ENCODE measurements around the gene TAF5L. TPM values are rescaled to one million over a fixed set of nuclear protein-coding genes. Genes with fewer than 3 reads are reported as not detected.

TAF5L gene
- total RNA-seq, 4 donors from 2014 or later = 7.8 to 15.8 (median 12.7) TPM

DNA sequence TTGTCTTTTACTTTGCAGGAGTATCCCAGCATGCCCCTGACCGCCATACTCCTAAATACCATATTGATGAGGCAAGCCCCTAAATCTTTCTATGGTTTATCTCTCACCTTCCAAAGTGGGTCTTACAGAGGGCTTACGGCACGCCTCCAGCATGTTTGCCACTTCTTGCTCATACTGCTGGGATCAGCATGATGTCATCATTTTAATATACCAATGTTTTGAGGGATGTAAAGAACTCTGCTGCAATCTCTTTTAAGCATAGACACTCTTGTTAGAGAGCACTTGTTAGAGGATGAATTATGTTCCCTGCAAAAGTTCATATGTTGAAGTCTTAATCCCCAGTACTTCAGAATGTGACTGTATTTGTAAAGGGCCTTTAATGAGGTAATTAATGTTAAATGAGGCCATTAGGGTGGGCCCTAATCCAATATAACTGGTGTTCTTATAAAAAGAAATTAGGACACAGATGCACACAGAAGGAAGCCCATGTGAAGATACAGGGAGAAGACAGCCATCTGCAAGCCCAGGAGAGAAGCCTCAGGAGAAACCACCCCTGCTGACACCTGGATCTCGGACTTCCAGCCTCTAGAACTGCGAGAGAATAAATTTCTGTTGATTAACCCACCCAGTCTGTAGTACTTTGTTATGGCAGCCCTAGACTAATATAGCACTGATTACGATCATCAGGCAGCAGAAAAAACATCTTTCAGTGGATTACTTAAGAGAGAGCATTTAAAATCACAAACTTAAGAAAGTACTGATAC, 51.1 kb downstream of the TAF5L start:
- no peaks in the 10 kb centered on the region for H3K36me3 ChIP-seq
- H3K9me3 ChIP-seq = no peaks in the 10 kb centered on the region
- no peak for DNase-seq
- no peak overlapping the region for H3K27ac ChIP-seq
- H3K27me3 ChIP-seq = no peaks in the 10 kb centered on the region
- 90 to 96% methylated on average over 6 of the region's 6 CpGs for WGBS, 2 donors
- no peak overlapping the region for H3K4me3 ChIP-seq
- TF ChIP-seq POLR2A (IDR thresholded peaks at IDR 0.05) = no peak
- TF ChIP-seq, protein P1, sequence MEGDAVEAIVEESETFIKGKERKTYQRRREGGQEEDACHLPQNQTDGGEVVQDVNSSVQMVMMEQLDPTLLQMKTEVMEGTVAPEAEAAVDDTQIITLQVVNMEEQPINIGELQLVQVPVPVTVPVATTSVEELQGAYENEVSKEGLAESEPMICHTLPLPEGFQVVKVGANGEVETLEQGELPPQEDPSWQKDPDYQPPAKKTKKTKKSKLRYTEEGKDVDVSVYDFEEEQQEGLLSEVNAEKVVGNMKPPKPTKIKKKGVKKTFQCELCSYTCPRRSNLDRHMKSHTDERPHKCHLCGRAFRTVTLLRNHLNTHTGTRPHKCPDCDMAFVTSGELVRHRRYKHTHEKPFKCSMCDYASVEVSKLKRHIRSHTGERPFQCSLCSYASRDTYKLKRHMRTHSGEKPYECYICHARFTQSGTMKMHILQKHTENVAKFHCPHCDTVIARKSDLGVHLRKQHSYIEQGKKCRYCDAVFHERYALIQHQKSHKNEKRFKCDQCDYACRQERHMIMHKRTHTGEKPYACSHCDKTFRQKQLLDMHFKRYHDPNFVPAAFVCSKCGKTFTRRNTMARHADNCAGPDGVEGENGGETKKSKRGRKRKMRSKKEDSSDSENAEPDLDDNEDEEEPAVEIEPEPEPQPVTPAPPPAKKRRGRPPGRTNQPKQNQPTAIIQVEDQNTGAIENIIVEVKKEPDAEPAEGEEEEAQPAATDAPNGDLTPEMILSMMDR (IDR thresholded peaks at IDR 0.05) = no peak
- peaks cover 8 to 15% (median 12%) of the 10 kb centered on the region in 3 donors for H3K4me1 ChIP-seq
- intact Hi-C loops (cut with DNase I) = no loop called here

DNA sequence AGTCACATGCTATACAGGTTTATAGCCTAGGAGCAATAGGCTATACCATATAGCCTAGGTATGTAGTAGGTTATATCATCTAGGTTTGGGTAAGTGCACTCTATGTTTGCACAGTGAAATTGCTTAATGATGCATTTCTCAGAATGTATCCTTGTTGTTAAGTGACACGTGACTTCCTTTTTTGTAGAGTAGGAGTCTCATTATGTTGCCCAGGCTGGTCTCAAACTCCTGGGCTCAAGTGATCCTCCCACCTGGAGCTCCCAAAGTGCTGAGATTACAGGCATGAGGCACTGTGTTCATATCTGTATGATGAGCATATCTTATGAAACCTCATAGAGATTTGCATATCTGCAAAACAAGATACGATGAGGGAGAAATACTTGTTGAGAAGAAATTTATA, 53.6 kb downstream of the TAF5L start:
- no peak overlapping the region for H3K4me3 ChIP-seq
- intact Hi-C loops (cut with DNase I) = no loop called here
- no peak for DNase-seq
- no peaks in the 10 kb centered on the region for H3K27me3 ChIP-seq
- no peak overlapping the region for H3K27ac ChIP-seq
- WGBS, 2 donors = 44 to 62% methylated on average over 2 of the region's 2 CpGs
- no peaks in the 10 kb centered on the region for H3K4me1 ChIP-seq
- no peaks in the 10 kb centered on the region for H3K36me3 ChIP-seq
- TF ChIP-seq, protein P1 (IDR thresholded peaks at IDR 0.05) = no peak
- TF ChIP-seq POLR2A (IDR thresholded peaks at IDR 0.05) = no peak
- H3K9me3 ChIP-seq = no peaks in the 10 kb centered on the region

DNA sequence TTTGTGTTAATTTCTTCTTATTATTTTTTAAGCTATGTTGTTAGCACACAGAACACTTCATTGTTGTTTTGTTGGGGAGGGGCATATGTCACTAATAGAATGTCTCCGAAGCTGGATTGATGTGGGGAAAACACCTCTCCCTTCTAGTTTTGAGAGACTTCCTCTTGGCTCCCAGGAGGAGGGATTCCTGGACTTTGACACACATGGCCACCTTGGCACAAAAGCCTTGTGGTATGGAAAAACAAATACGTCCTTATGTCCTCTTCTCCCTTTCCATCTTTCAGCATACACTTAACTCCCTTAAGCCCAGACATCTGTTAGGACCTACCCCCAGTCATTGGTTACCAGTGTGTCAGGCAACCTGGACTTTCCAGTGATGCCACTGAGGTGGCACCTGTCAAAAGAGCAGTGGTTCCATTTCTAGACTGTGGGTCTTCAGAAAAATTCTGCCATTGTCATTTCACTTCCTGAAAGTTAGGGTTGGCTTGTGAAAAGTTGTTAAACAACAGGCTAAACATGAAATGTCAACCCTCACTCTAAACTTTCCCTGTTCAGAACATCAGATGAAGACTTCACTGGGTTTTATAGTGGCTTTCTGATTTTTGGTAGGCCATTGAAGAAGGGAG, 54.9 kb downstream of the TAF5L start:
- no peak for DNase-seq
- intact Hi-C loops (cut with DNase I) = no loop called here
- H3K27ac ChIP-seq = peak overlapping the region in 1 of 4 donors; percentile 13
- 19 to 25% methylated on average over 1 to 2 of the region's 2 CpGs for WGBS, 2 donors
- H3K4me1 ChIP-seq = no peaks in the 10 kb centered on the region
- no peaks in the 10 kb centered on the region for H3K9me3 ChIP-seq
- H3K27me3 ChIP-seq = no peaks in the 10 kb centered on the region
- H3K36me3 ChIP-seq = no peaks in the 10 kb centered on the region
- no peak overlapping the region for H3K4me3 ChIP-seq
- TF ChIP-seq, protein P1 (IDR thresholded peaks at IDR 0.05) = no peak
- no peak for TF ChIP-seq POLR2A (IDR thresholded peaks at IDR 0.05)

DNA sequence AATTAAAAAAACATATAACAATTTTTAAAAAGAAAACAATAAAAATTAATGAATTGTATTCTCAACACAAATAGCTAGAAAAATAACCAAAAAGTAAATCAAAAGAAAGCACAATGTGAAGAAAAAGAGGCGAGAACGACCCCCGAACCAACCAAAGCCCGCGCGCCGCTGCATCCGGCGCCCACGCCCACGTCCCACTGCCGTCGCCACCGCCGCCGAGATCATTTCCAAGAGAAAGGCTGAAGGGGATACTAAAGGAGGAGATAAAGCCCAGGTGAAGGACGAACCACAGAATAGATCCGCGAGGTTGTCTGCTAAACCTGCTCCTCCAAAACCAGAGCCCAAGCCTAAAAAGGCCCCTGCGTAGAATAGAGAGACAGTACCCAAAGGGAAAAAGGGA, 55.6 kb downstream of the TAF5L start:
- DNase-seq = no peak
- TF ChIP-seq POLR2A (IDR thresholded peaks at IDR 0.05) = no peak
- intact Hi-C loops (cut with DNase I) = no loop called here
- WGBS, 2 donors = 71 to 72% methylated on average over 20 of the region's 20 CpGs
- no peaks in the 10 kb centered on the region for H3K27me3 ChIP-seq
- H3K4me3 ChIP-seq = no peak overlapping the region
- H3K27ac ChIP-seq = no peak overlapping the region
- H3K36me3 ChIP-seq = no peaks in the 10 kb centered on the region
- no peaks in the 10 kb centered on the region for H3K9me3 ChIP-seq
- H3K4me1 ChIP-seq = no peaks in the 10 kb centered on the region

DNA sequence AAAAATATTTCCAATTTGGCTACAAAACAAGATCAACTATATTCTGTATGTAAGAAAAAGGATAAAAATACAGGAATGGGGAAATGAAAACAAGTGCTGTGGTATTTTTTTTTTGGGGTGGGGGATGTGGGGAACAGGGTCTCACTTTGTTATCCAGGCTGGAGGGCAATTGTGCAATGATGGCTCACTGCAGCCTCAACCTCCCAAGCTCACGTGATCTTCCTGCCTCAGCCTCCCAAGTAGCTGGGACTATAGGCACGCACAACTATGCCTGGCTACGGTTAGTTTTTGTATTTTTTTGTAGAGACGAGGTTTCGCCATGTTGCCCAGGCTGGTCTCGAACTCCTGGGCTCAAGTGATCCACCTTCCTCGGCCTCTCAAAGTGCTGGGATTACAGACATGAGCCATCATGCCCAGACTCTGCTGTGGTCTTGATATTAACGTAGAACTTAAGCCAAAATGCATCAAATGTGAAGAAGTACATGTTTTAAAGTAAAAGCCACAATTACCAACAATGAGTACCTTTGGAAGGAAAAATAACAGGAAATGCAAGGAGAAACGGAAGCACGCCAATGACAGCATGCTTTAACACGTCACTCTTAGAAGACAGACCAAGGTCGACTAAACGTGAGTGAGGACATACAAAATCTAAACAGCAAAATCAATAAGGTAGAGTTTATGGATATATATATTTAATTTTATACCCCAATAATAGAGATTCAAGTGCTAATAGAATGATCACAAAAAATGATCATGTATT, 58.6 kb downstream of the TAF5L start:
- no peaks in the 10 kb centered on the region for H3K36me3 ChIP-seq
- peak overlapping the region in 2 of 4 donors; percentile 12 to 36 for H3K27ac ChIP-seq
- no peaks in the 10 kb centered on the region for H3K27me3 ChIP-seq
- TF ChIP-seq POLR2A (IDR thresholded peaks at IDR 0.05) = no peak
- TF ChIP-seq, protein P1 (IDR thresholded peaks at IDR 0.05) = no peak
- no peak for DNase-seq
- H3K9me3 ChIP-seq = no peaks in the 10 kb centered on the region
- intact Hi-C loops (cut with DNase I) = no loop called here
- WGBS, 2 donors = 52 to 63% methylated on average over 11 to 13 of the region's 13 CpGs
- H3K4me1 ChIP-seq = peaks cover 0 to 9% (median 0%) of the 10 kb centered on the region in 3 donors
- no peak overlapping the region for H3K4me3 ChIP-seq

Measured in esophagus squamous epithelium (tissue), 5 donors.